ENCODE results near the gene TOB2. TPM values are rescaled to one million over a fixed set of nuclear protein-coding genes. Genes with fewer than 3 reads are reported as not detected.

The TOB2 gene, protein sequence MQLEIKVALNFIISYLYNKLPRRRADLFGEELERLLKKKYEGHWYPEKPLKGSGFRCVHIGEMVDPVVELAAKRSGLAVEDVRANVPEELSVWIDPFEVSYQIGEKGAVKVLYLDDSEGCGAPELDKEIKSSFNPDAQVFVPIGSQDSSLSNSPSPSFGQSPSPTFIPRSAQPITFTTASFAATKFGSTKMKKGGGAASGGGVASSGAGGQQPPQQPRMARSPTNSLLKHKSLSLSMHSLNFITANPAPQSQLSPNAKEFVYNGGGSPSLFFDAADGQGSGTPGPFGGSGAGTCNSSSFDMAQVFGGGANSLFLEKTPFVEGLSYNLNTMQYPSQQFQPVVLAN
- 26.9 TPM for total RNA-seq
- long read RNA-seq, full-length matches to known transcripts: 11 of 43 reads
- long read RNA-seq, partial matches to known transcripts: 0 of 43 reads
- long read RNA-seq, other reads (novel, unspliced or antisense): 32 of 43 reads

DNA sequence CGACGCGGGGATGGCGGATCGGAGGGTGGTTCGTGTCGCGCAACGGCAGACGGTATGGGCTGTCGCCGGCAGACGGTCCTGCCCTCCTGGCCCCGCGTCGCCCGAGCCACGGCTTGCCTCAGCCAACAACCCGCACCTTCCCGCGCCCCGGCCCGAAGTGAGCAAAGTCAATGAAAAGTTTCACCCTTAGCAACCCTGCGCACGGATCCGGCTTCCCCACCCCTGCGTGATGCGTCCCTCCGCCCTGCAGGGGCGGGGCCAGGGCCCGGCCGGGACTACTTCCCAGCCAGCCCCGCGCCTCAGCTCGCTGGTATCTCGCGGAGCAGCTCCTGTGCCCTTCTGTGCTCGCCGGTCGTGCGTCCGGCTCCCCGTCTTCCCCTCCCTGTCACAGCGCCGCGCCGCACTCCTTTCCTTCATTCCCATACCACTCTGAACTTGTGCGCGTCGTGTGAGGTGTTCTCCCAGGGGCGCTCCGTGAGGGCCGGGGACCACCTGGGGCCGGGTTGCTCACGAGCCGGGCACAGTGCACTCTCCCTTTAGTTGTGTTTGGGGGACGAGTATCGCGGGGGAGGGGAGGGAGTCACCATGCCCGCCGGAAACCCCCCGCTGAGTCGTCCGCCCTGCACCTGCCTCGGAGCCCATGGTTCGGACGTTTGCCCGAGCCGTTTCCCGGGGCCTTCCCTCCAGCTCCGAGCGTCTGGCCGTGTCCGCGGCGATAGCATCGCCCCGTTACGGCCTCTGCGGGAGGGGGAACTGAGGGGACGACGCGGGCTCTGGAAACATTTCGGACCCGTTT, at the start of gene TOB2:
Gene TOB2, minus strand, starts transcription at position 163 of the 796 bp plus-strand sequence. CDS start 9,456 bp downstream, outside the sequence.
- peak; percentile 98 for DNase-seq (ENCODE audit: low spot score)
- intact Hi-C loops (cut with DNase I): loop anchor here (5.0 kb wide), 1 partner anchor 355 kb away; the partner anchor contains the start of gene EP300

DNA sequence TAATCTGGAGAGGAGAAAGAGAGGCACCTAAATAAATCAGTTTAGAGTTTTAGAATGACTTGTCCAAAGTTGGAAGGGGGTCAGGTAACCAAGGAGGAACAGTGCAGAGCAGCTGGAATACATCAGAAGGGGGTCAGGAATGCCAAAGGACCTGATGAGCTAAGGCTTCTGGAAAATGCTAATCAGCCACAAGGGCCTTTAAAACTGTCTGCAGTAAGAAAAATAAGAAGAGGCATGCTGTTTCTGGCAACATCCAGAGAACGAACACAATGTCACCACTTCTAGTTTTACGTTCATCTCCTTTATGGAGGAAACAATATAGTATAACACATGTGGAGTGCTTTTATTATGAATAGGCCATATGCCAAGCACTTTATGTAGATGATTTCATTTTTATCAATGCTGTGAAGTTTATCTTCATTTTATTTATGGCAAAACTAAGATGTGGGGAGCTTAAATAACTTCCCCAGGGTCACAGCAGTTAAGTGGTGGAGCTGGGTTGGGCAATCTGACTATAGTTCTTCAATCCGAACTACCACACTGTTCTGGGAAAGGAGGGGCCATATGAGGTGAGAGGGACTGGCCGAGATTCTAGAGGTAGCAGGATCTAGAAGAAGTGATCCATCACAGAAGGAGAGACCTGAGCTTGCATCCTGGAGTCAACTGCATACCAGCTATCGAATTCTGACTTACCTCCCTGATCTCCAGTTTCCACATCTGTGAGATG, 44.9 kb upstream of the TOB2 start:
- intact Hi-C loops (cut with DNase I): no loop called here
- no peak for DNase-seq (ENCODE audit: low spot score)

DNA sequence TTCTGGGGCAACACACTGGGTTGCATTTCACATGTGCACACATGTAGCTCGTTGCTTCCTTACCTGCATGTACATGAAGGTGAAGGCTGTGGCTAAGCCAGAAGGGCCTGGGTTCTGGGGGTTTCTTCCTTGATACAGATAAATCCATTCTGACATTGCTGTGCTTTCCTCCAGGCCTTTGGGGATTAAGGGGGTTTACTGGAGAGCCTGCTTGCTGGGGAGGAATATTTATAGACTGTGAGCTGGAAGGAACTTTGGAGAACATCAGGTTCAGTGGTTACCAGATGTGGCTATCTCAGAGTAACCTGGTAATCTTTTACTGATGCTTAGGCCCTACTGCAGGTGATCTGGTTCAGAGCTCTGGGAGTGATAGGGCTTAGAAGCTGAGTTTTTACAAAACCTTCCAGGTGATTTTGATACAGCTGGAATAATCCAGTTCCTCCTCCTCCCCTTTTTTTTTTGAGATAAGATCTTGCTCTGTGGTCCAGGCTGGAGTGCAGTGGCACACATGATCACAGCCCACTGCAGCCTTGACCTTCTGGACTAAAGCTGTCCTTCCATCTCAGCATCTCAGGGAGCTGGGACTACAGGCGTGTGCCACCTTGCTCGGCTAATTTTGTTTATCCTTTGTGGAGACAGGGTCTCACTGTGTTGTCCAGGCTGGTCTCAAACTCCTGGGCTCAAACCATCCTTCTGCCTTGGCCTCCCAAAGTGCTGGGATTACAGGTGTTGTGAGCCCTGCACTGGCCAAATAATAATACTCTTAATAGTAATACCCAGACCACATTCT, 42.2 kb upstream of the TOB2 start:
- intact Hi-C loops (cut with DNase I): no loop called here
- DNase-seq (ENCODE audit: low spot score): no peak

DNA sequence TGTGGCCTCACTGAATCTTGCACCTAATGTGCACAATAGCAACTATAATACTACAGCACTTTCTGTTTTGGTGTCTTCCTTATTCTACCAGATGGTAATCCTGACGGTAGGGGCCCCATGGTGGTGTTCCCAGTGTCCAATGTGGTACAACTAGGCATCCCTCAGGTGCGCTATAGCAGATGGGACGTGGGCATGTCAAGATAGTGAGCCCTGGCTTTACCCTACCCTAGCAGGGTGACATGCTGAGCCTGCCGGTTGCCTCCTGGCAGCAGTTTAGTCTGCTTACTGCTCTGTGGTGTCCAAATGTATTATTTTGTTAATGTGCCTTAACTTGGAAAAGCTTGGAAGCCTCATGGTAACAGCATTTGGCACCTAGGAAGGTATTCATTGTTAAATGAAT, 41.5 kb upstream of the TOB2 start:
- DNase-seq (ENCODE audit: low spot score): no peak
- intact Hi-C loops (cut with DNase I): no loop called here

DNA sequence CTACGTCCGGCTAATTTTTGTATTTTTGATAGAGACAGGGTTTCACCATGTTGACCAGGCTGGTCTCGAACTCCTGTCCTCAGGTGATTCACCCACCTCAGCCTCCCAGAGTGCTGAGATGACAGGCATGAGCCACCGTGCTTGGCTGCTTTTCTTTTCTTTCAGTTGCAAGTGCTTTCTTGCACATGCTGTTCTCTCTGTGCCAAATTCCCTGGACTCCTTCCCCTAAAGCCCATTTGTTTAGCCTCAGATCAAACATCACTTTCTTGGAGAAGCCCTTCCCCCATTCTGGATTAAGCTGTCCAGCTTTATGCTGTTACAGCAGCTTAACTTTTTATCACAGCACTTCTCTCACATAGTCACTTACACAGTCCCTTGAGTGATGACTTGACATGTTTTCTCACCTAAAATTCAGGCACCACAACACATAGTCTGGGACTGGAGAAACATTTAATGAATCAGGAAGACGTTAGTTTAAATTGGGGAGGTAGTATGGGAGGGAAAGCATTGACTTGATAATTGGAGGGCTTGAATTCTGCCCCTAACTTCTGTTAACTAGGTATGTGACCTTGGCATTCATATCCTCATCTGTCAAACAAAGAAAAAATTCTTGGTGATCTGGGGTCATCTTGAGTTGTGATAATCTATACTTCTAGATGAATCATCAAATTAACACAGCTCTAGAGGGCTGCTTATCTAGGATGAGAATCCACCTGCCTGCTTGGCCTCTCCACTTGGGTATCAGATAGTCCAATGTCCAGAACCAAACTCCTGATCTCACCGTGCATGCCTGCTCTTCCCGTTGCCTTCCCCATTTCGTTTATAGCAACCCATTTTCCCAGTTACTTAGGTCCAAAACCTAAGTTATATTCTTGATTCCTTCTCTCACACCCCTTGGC, 40.7 kb upstream of the TOB2 start:
- intact Hi-C loops (cut with DNase I): no loop called here
- DNase-seq (ENCODE audit: low spot score): no peak

DNA sequence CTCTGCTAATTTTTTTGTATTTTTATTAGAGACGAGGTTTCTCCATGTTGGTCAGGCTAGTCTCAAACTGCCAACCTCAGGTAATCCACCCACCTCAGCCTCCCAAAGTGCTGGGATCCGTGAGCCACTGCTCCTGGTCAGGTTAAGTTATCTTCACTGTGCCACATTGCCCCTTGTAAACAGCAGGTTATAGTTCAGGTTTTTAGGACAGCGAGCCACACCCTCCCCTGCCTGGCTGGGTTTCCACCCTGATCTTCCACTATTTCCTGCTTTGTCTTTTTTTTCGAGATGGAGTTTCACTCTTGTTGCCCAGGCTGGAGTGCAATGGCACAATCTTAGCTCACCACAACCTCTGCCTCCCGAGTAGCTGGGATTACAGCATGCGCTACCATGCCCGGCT, 38.4 kb upstream of the TOB2 start:
- DNase-seq (ENCODE audit: low spot score): no peak
- intact Hi-C loops (cut with DNase I): no loop called here

DNA sequence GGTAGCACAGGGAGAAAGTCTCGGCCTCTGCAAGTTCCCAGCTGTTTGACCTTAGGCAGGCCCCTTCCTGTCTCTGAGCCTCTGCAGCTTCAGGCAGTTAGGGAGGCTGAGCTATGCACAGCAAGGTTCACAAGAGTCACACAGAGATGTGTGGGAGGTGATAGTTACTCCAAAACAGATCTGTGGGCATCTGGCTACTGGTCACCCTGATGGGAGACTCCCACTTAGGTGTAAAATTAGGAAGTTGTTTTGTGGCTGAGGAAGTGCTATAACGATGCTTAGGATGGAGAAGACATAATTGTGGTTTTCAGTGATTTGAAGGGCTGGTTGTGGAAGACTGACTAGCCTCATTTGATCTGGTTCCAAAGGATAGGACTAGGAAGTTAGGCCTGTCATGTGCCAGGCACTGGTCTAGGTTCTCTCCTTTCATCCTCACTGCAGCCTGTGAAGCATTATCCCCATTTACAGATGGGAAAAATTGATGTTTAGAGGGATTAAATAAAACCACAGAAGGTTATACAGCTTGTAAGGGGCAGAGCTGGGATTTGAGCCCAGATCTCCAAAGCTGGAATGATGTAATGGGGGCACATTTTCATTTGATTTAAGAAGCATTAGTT, 35.8 kb upstream of the TOB2 start:
- intact Hi-C loops (cut with DNase I): no loop called here
- no peak for DNase-seq (ENCODE audit: low spot score)

DNA sequence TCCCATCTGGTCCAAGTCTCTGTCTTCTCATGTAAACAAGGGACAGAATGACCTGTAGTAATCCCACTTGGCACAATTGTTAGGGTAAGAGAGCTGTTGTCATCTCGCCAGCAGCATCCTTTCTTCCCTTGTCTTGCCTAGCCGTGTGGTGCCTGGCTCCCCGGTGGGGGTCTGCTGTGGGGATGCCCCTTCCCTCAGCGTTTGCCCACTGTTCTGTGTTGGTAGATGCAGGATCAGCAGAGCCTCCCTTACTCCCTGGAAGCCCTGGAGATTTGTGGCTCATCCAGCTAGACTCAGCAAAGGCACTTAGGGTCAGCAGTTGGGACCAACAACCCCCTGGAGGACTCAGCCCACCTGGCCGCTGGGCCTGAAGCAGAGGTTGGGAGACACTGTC, 35.3 kb upstream of the TOB2 start:
- intact Hi-C loops (cut with DNase I): no loop called here

DNA sequence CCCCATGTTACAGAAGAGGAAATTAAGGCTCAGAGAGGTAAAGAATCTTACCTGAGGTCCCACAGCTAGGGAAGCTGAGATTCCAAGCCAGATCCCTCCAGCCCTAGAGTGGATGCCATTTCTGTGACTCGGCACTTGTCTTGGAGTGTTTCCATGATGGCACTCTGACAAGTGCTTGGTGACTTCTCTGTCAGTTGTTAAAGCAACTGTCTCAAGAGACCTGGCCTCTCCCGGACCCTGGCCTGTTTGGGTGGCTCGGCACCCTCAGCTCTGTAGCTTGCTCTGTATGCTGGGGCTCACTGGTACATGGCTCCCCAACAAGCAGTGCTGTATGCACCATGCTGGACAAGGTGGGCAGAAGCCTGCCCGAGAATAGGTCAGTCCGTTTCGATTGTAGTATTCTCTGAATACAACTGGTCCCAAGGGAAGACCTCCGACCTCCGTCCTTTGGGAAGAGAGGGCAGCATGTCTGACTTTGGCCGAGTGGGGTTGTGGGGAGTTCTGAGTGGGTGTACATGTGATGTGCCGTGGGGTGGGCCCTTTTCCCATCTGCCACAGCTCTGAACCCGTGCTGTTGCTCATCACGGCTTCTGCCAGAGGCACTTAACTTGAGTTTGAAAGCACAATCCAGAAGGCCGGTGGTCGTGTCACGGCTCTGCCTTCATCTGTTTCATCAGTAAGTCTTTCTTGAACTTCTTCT, 34.7 kb upstream of the TOB2 start:
- DNase-seq (ENCODE audit: low spot score): peak; percentile 78
- intact Hi-C loops (cut with DNase I): no loop called here

More for the DNA sequence above, 35.3 kb upstream of the TOB2 start:
- DNase-seq (ENCODE audit: low spot score): no peak

DNA sequence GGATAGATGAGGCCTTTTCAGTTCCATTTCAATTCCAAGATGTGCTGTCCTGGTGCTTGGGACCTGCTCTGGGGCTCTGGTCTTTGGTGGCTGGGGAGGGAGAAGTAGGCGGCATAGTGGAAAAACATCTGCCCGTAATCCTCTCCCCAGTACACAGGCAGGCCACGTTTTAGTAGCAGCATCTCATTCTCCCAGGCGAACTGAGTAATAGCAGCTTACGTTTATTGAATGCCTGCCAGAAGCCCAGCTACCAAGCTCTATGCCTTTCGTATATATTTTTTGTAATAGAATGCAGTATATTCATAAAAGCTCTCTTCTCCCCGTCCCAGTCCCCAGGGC, 33.8 kb upstream of the TOB2 start:
- intact Hi-C loops (cut with DNase I): no loop called here
- no peak for DNase-seq (ENCODE audit: low spot score)

DNA sequence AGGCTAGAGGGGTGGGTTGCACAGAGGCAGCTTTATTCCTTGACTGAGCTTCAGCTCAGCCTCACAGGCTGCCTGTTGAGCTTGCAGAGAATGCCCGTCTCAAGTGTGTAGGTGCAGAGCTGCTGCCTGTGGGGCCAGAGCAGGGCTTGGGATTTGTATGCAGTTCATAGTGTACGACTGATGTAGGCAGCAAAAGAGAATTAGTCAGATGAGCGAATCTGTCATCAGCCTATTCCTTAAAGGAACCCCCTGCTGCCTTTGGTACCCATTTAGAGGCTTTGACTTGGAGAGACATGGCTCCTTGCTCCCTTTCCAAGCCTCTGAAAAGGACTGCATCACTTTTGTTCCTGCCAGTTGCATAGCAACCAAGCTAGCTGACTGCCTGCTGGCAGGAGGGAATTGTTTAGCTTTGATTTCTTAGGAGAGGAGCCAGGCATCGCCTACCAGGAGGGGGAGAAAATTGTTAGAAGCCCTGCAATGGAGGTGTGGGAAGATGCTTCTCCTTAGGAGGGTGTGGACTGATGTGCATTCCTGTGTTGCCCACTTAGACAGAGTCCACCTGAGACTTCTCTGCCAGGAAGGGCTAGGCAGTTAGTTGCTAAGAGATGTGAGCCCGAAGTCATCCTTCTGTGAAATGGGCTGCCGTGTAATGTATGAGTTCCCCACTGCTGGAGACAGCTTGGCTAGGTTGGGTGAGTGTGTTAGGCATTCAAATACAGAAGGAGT, 33.2 kb upstream of the TOB2 start:
- intact Hi-C loops (cut with DNase I): no loop called here
- DNase-seq (ENCODE audit: low spot score): no peak

DNA sequence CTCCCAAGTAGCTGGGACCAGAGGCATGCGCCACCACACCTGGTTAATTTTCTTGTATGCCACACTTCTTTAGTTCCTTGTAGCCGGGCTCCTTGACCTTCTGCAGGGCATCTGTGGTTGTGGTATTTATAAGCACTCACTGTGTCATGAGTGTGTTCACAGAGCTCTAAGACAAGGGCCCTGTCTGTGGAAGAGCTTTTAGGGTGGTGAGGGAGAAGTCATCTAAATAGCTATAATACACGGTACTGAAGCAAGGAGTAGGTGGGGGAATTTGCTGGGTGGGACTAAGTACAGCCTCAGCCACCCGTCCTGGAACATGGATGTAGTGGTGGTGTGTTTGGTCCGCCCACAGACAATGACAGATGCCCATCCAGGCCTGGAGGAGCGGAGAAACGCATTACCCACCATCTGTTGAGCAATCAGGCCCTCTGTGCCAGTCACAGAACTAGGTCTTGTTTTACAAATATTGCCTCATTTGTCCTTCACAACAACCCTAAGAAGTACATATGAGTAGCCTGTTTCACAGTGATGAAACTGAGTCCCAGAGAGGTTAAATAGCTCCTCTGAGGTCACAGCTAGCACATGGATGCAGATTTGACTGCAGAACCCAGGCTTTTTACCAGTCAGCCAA, 32.4 kb upstream of the TOB2 start:
- DNase-seq (ENCODE audit: low spot score): no peak
- intact Hi-C loops (cut with DNase I): no loop called here

DNA sequence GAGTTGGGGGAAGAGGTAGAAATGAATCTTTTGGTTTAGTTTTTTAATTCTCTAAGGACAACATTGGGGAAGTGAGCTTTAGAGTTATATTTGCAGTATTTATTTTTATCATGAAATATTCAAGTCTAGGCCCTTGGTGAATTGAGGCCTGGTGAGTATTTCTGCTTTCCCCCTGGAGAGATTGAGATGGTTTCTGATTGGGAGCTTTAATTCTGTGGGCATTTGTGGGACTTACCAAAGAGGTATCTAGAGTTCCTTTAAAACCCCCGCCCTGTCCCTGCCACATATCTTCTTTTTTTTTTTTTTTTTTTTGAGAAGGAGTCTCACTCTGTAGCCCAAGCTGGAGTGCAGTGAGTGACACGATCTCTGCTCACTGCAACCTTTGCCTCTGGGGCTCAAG, 31.9 kb upstream of the TOB2 start:
- intact Hi-C loops (cut with DNase I): no loop called here
- DNase-seq (ENCODE audit: low spot score): no peak

DNA sequence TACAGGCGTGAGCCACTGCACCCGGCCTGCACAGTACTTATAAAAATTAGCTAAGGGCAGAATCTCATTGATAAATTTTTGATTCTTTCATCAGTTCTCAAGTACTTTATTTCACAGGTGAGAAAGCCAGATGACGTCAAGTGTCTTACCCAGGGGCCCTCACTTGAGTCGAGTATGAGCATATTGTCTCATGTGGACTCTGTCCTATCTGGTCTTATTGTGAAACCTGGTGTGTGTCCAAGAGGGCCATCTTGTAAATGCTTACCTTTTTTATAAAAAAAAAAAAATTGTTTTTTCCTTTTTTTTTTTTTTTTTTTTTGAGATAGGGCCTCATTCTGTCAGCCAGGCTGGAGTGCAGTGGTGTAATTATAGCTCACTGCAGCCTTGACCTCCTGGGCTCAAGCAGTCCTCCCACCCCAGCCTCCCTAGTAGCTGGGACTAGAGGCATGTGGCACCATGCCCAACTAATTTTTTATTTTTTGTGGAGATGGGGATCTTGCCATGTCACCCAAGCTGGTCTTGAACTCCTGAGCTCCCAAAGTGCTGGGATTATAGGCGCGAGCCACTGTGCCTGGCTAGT, 28.4 kb upstream of the TOB2 start:
- intact Hi-C loops (cut with DNase I): no loop called here
- DNase-seq (ENCODE audit: low spot score): no peak

DNA sequence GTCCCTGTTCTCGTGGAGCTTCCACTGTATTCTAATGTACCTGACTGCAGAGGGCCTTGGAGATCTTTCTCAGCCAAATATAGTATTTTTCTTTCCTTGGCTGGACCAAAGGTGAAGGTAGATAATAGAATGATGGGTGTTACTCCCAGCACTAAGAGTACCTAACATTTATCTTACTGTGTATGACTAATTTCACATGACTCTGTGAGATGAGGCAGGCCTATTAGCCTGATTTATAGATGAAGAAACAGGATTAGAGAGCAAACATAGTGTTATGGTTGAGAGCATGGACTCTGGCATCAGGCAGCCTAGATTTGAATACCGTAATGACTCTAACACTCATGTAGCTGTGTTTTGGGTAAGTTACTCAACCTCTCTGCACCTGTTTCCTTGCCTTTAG, 25.0 kb upstream of the TOB2 start:
- intact Hi-C loops (cut with DNase I): no loop called here
- no peak for DNase-seq (ENCODE audit: low spot score)

DNA sequence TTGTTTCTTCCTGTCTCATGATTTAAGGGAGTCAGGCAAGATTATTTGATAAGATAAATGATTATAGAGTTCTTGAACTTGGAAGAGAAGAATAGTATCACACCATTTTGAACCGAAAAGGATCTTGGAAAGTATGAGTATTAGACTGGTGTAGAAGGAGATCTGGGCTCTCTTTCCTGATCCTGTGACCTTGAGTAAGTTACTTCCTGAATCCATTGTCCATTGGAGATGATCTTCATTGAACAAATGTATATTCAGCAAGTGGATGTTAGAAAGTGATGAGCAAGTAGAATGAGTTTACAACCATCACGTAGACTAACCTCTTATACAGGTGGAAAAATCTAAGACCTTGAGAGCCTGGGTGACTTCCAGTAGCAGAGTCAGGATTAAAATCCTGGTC, 24.3 kb upstream of the TOB2 start:
- DNase-seq (ENCODE audit: low spot score): no peak
- intact Hi-C loops (cut with DNase I): no loop called here
